Left colon (tissue), 2 donors: ENCODE data around the gene SLC4A5. TPM values are rescaled to one million over a fixed set of nuclear protein-coding genes. Genes with fewer than 3 reads are reported as not detected.

Experiments
- ATAC-seq: fragments of 200-7000 bp; cut with Tn5 transposase; one replicate; pipeline ENCODE4 v1.9.1; 2020; ENCODE audit warnings: mild to moderate bottlenecking, moderate library complexity
- DNase-seq, 2 donors: peaks; one replicate each; pipeline ENCODE4 v3.0.0-alpha.2; 2020
- intact Hi-C, 2 donors: fragments of 100-400 bp; cut with DNase I in 1 of 2; cut with micrococcal nuclease in 1 of 2; formaldehyde crosslinking; loops; one replicate each; pipeline versions ENCODE4 v1.11.2 to v1.14.0; 2022; cut with DNase I, micrococcal nuclease
- total RNA-seq, 2 donors: library from RNA; stranded (reverse); fragmentation: NEBNext Ultra II Directional; extraction: Animal tissue kit (Norgen Biotek cat#: 25700); gene quantifications; one replicate each; pipeline ENCODE4 v1.2.1, GENCODE V29; 2021
- donor health status: DM: no; HTN: no; CAD: no.
- donor health status: DM: yes; HTN: yes; CAD: no.

The SLC4A5 gene
- total RNA-seq, 2 donors from 2014 or later: 1.4 to 2.2 TPM

GRCh38 chr2:74291218-74291544 is 52.0 kb downstream of the SLC4A5 start:
- DNase-seq (no peak), ATAC-seq (no peak)
- intact Hi-C loops: no loop called here

DNA sequence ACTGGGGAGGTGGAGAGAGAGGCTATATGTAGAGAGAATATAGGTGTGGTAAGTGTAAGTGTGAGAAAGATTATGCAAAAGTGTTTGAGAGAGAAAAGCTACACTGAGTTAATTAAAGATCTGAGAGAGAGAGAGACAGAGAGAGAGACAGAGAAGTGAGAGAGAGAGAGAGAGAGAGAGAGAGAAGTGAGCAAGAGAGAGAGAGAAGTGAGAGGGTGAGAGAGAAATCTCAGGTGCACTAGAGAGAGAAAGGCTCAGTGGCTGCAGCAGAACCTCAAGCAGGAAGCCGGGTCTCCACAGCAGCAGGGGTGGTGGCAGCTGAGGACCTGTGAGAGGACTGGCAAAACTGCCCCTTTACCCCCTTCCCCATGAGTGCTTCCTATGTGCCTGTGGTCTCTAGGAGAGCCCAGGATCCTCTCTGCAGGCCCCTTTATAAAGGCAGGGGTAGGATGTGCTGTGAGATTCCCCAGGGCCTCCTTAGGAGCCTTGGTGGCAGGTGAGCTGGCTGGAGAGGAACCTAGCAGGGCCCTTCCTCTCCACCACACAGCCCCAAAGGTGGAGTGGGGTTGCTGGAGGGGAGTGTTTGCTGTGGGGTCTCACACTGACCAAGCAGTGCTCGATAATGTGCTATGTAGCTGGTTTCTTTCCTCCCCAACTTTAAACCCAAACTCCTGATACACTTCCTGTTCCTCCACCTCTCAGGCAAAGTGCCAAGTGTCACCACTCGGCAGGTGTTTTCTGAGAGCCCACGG is 52.6 kb downstream of the SLC4A5 start:
- ATAC-seq (peak; percentile 59), DNase-seq (peak in 1 of 2 donors; percentile 46)
- intact Hi-C loops: no loop called here

DNA sequence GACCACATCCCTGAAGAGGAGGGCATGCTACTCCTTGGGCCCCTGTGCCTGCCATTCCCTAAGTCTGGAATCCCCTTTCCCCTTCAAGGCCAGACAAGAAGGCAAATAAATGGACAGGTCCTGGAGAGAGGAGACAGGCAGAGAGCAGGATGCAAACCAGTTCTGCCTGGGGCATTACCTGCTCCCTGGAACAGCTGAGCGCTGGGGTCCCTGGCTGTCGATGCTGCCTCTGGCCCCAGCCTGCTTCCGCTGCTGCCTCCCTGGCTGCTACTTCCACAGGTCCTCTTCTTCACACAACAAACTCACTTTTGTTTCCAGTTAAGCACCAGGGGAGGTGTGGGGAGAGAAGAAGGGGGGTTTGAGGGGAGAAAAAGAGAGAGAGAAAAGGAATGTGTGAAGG is 53.1 kb downstream of the SLC4A5 start:
- DNase-seq: no peak

GRCh38 chr2:74286725-74287124 is 56.5 kb downstream of the SLC4A5 start:
- DNase-seq: no peak
- no peak for ATAC-seq
- intact Hi-C loops: no loop called here

More for the DNA sequence above, 53.1 kb downstream of the SLC4A5 start:
- intact Hi-C loops: no loop called here
- no peak for ATAC-seq

- no peak for ATAC-seq
- intact Hi-C loops: no loop called here
- DNase-seq: no peak
These were observed 61.9 kb downstream of the SLC4A5 start for GRCh38 chr2:74281141-74281975.

DNA sequence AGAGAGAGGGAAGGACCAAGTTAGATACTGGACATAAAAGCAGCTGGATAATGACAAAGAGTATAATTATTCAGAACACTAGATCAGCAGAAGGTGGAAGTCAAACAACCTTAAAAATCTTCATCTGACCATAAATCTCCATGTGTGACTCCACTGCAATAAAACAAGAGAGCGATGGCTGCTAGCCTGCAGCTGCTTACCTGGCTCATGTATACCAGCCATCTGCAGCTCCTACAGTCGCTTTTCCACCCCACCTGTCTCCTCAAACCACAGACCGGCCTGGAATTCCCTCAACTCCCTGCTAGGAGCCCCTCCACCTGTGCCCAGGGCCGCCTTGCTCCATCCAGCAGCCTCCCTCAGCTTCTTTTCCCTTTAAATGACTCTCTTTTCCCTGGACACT is 64.5 kb downstream of the SLC4A5 start:
- DNase-seq (no peak), ATAC-seq (peak; percentile 71)
- intact Hi-C loops: no loop called here

DNA sequence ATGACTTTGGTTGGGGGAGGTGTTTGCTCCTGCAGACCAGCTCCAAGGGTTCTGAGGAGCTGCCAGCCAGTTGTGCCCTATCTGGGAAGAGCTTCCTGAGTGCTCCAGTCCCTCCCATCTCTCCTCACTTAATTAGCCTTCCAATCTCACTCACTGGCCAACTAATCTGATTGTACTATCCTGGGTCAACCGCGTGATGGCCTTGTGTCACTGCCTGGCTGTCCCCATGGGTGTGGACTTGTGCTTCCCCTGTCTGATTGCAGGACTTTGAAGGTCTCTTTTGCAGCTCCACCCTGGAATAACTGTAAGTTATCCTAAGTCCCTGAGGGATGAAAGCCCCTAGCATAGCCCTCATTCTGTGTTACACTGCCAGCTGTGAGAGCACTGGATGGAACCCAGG is 65.0 kb downstream of the SLC4A5 start:
- intact Hi-C loops: no loop called here
- peak; percentile 32 to 49 for DNase-seq

GRCh38 chr2:74275228-74275627 is 68.0 kb downstream of the SLC4A5 start:
- DNase-seq: no peak
- ATAC-seq: no peak
- intact Hi-C loops: no loop called here

More for the DNA sequence above, 65.0 kb downstream of the SLC4A5 start:
- ATAC-seq: peak; percentile 97

DNA sequence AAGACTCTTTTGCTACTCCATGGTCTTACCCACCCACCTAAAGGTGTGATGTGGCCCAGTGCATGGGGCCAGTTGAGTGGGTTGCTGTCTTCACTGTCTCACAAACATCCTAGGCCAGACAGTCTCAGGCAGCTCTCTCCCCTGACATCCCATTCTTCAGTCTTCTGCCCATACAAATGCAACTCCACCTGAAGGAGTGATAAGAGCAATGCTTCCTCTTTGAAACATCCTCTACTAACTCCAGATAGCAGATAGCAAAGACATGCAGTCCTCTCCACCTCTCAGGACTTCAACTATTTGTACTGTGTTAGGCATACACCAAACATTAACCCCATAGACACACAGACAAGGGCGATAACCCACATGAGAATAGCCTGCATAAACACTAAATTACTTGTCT is 73.5 kb downstream of the SLC4A5 start:
- intact Hi-C loops: no loop called here
- DNase-seq: no peak
- ATAC-seq: no peak

- intact Hi-C loops: no loop called here
- ATAC-seq: peak; percentile 100
- peak; percentile 63 to 83 for DNase-seq
These were observed 76.1 kb downstream of the SLC4A5 start for GRCh38 chr2:74267068-74267467.

- ATAC-seq: no peak
- no peak for DNase-seq
- intact Hi-C loops: no loop called here
These were observed 78.9 kb downstream of the SLC4A5 start for GRCh38 chr2:74264281-74264680.

- intact Hi-C loops: no loop called here
- DNase-seq: no peak
- no peak for ATAC-seq
These were observed 80.5 kb downstream of the SLC4A5 start for GRCh38 chr2:74262681-74263080.

DNA sequence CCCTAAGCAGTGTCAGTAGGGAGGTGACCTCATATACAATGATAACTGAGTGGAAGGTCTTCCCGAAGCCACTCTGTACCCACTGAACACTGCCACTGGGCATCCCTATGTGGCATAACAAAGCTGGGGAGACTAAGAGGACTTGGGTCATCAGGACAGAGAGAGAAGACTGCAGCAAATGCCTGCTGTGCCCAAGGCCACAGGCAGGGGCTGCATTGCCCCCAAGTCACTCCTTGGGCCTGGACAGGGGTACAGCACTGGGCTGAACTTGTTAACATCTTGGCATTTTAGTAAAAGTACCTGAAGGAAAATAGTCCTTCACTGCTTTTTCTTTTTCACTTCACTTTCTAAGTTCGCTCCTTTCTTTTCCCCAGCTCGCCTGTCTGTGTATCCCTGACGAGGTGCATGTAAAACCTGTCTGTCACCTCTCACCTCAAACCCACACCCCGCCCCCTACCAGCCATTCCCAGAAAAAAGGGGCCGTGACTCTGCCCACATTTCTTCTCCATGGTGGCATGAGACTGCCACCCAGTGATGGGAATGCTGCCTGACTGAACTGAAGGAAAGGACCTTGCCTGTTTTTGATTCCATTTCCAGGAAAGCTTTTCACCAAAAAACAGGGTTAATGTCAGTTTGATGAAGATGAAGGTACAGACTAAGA is 81.9 kb downstream of the SLC4A5 start:
- intact Hi-C loops: no loop called here
- DNase-seq: peak; percentile 33 to 53
- ATAC-seq: peak; percentile 89

GRCh38 chr2:74260495-74260894 is 82.7 kb downstream of the SLC4A5 start:
- DNase-seq: no peak
- intact Hi-C loops: no loop called here
- ATAC-seq: no peak

- intact Hi-C loops: loop anchor here in 1 of 2 donors (10.0 kb wide), 1 partner anchor 65 kb away; no protein-coding TSS in a partner anchor
- no peak for DNase-seq
- no peak for ATAC-seq
These were observed 83.5 kb downstream of the SLC4A5 start for GRCh38 chr2:74259733-74260132.

DNA sequence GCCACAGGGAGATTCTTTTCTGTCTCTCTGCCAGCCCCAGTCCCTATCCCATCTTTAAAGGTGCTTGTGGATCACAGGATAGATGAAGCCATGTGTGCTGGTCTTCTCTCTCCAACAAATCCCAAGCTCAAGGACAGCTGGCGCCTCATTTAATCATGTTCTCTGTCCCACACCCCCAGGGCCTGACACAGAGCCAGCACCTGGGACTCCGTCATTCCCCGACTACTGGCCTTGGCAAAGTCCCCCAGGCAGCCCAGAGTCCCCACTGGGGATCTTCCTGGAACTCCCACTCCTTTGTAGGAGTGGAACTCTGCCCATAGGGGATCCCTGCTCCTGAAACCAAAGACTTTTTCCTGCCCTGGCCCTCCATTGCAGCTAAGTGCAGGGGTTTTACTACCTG is 84.0 kb downstream of the SLC4A5 start:
- no peak for ATAC-seq
- no peak for DNase-seq
- intact Hi-C loops: loop anchor here in 1 of 2 donors (10.0 kb wide), 1 partner anchor 66 kb away; no protein-coding TSS in a partner anchor

DNA sequence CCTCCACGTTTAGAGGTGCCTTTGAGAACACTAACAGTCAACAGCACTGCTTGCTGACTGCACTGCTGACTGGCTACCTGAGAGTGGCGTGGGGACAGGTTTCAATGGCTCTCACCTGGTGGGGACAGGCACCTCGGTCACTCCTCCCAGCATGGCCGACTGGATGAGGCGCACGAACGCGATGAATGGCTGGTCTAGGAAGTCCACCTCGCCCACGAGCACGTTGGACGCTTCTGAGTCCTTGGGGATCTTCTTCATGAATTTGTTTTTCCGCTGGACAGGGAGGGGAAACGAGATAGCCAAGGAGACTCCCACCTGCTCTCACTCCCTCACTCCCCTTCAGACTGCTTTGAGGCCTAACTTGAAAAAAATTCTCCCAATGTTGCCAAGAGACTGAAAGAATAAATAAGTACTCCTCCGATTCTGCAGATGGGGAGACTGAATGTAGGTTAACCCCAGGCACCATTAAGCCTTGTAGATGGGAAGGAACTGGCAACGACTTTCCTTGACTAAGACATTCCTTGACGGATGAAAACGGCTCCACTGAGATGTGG is 87.5 kb downstream of the SLC4A5 start:
- intact Hi-C loops: loop anchor here in 1 of 2 donors (10.0 kb wide), 1 partner anchor 69 kb away; no protein-coding TSS in a partner anchor
- no peak for DNase-seq
- ATAC-seq: no peak

DNA sequence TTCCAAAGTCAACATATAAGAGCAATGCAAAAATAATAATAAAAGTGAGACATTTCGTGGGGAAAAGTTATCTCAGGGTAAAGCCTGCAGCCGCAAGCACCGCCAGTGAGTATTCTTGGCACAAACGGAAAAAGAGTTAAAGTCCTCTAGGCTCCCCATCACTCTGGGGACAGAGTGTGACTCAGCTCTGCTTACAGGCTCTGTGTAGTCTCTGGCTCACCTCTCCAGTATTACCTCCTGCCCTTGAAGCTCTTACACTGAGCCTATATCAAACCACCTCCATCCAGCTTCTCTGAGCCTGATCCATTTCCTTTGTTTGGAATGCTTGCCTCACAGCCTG is 89.3 kb downstream of the SLC4A5 start:
- ATAC-seq (no peak), DNase-seq (no peak)
- intact Hi-C loops: loop anchor here in 1 of 2 donors (10.0 kb wide), 1 partner anchor 71 kb away; no protein-coding TSS in a partner anchor

DNA sequence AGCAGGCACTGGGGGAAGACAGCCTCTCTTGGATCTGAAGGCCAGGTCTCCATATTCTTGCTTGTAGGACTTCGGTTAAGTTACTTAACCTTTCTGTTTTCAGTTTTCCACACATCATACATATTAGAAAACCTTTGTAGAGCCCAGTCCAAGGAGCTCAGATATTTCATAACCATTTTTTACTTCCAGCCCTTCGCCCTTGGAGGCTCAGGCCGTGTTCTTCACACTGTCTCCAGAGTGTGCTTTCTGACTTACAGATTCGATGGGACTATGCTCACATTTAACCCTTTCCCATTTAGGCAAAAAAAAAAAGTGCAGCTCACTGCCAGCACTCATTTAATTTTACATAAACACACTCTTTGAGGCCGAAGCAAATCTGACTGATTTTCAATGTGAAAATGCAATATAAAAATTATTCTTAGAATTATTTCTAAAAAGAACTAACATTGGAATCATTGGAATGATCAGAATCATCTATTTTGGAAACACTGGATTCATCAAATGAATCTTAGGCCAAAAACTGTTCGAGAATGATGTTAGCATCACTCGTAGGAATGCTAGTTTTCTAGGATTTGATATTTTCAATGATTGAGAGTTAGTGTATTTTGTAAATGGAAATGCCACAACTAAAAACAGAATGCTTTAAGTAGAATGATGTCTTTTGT is 89.8 kb downstream of the SLC4A5 start:
- intact Hi-C loops: loop anchor here in 1 of 2 donors (10.0 kb wide), 1 partner anchor 71 kb away; no protein-coding TSS in a partner anchor
- DNase-seq (no peak), ATAC-seq (no peak)
